ENCODE measurements around the gene CCNL2. TPM values are rescaled to one million over a fixed set of nuclear protein-coding genes. Genes with fewer than 3 reads are reported as not detected.

CCNL2 gene
- total and polyA plus RNA-seq, 2 of the 13 experiments (the other 11 are each of a cell fraction or from before 2014, with no cell fraction given): 105 to 340 TPM

GRCh38 chr1:1432951-1433803, 34.0 kb upstream of the CCNL2 start (continued):
- TF ChIP-seq ZNF407 (CRISPR knock-in tag; IDR thresholded peaks at IDR 0.05; ENCODE audit: not compliant biosample characterization) (peak; percentile 22), ZNF609 (CRISPR knock-in tag; IDR thresholded peaks at IDR 0.05; ENCODE audit: borderline replicate concordance) (peak; percentile 88), AGO1 (IDR thresholded peaks at IDR 0.05; ENCODE audit: low read depth, low read length, poor library complexity, severe bottlenecking) (peak; percentile 46), E2F5 (CRISPR knock-in tag; conservative IDR thresholded peaks at IDR 0.05) (no peak), CEBPB (IDR thresholded peaks at IDR 0.05; ENCODE audit: borderline replicate concordance, low read depth, low read length) (no peak), GTF2F1 (IDR thresholded peaks at IDR 0.05; ENCODE audit: low read length) (no peak), ATF7-NPFF (CRISPR knock-in tag; IDR thresholded peaks at IDR 0.05; ENCODE audit: low read depth) (peak; percentile 70; the same call in 1 of the 2 replicates), ZKSCAN5 (CRISPR knock-in tag; IDR thresholded peaks at IDR 0.05) (no peak), ZNF230 (CRISPR knock-in tag; IDR thresholded peaks at IDR 0.05) (no peak; the same call in 1 of the 2 replicates), ATF5 (CRISPR knock-in tag; IDR thresholded peaks at IDR 0.05; ENCODE audit: low read depth) (no peak)
